ENCODE measurements around the gene MACROD1. TPM values are rescaled to one million over a fixed set of nuclear protein-coding genes. Genes with fewer than 3 reads are reported as not detected.

Gene MACROD1
- total and polyA plus RNA-seq, 10 of the 15 experiments (the other 5 are each of a cell fraction or from before 2014, with no cell fraction given) = 1.2 to 22.7 (median 11.3) TPM; not detected in 1

- TF ChIP-seq EP300 (IDR thresholded peaks at IDR 0.05; ENCODE audit: borderline replicate concordance in 1 of 2, control insufficient read depth in 1 of 2, low read depth in 2 of 2, low read length in 2 of 2) (no peak), ZNF24 (IDR thresholded peaks at IDR 0.05) (no peak), ZNF622 (IDR thresholded peaks at IDR 0.05) (no peak), POU2F2 (IDR thresholded peaks at IDR 0.05; ENCODE audit: borderline replicate concordance, low read depth, low read length) (no peak), IKZF2 (IDR thresholded peaks at IDR 0.05) (no peak), MYC (IDR thresholded peaks at IDR 0.05; ENCODE audit: insufficient read depth, insufficient read length, insufficient replicate concordance, low read length, severe bottlenecking) (no peak), HSF1 (IDR thresholded peaks at IDR 0.05; ENCODE audit: low read depth, low read length) (no peak), SREBF1 (IDR thresholded peaks at IDR 0.05; ENCODE audit: low read length) (no peak), MTA3 (IDR thresholded peaks at IDR 0.05; ENCODE audit: borderline replicate concordance, low read length) (no peak), ZBTB4 (CRISPR knock-in tag; IDR thresholded peaks at IDR 0.05) (no peak), EZH2 (IDR thresholded peaks at IDR 0.05; ENCODE audit: borderline replicate concordance, control insufficient read depth, low read depth, low read length) (no peak), ATF7 (IDR thresholded peaks at IDR 0.05; ENCODE audit: low read depth) (no peak), RAD21 (IDR thresholded peaks at IDR 0.05; ENCODE audit: insufficient read depth, low read depth, low read length) (no peak), REST (IDR thresholded peaks at IDR 0.05; ENCODE audit: low read depth, low read length) (no peak)
Observed at GRCh38 chr11:64077607-64078006, 88.3 kb downstream of the MACROD1 start (continued).

All from GM12878 (cell line).